Kidney (tissue), 14 donors: ENCODE measurements around the gene CAMTA1. TPM values are rescaled to one million over a fixed set of nuclear protein-coding genes. Genes with fewer than 3 reads are reported as not detected.

ENCODE experiments used
- DNase-seq, 5 donors: peaks; one replicate each; pipeline ENCODE4 v3.0.0-alpha.2; 2013 to 2020
- FAIRE-seq: peaks from 2 replicates; lab custom pipeline; 2012; peaks lifted over from hg19 to GRCh38; lab: Jason Lieb, UNC
- H3K27ac ChIP-seq, 2 donors: one replicate each; pipeline ENCODE4 v1.7.0; 2013; ENCODE audit warnings: low read depth in 2 of 2, low read length in 2 of 2, inconsistent platforms in 1 of 2
- H3K27me3 ChIP-seq: one replicate; pipeline ENCODE4 v1.7.1; 2013; ENCODE audit warnings: low read length, inconsistent platforms; ENCODE audit not compliant: control insufficient read depth, insufficient read depth
- H3K36me3 ChIP-seq, 3 donors: one replicate each; pipeline versions ENCODE4 v1.7.0 to v1.7.1; 2013; ENCODE audit warnings: low read length in 3 of 3, control low read depth in 1 of 3, inconsistent platforms in 1 of 3; ENCODE audit not compliant: insufficient read depth in 3 of 3, control insufficient read depth in 2 of 3
- H3K4me1 ChIP-seq, 3 donors: one replicate each; pipeline versions ENCODE4 v1.7.0 to v1.7.1; 2013; ENCODE audit warnings: low read length in 3 of 3, inconsistent platforms in 1 of 3, low read depth in 1 of 3; ENCODE audit not compliant: control insufficient read depth in 2 of 3, insufficient read depth in 2 of 3
- H3K4me3 ChIP-seq, 3 donors: one replicate each; pipeline versions ENCODE4 v1.7.0 to v1.8.1; 2013; ENCODE audit warnings: low read length in 3 of 3, control low read depth in 1 of 3, inconsistent platforms in 1 of 3
- H3K9ac ChIP-seq, 3 donors: one replicate each; pipeline versions ENCODE4 v1.7.0 to v1.7.1; 2013; ENCODE audit warnings: low read length in 3 of 3, control low read depth in 1 of 3, inconsistent platforms in 1 of 3
- H3K9me3 ChIP-seq, 3 donors: one replicate each; pipeline versions ENCODE4 v1.7.0 to v1.7.1; 2013; ENCODE audit warnings: low read length in 3 of 3, control low read depth in 1 of 3, inconsistent platforms in 1 of 3; ENCODE audit not compliant: control insufficient read depth in 2 of 3, insufficient read depth in 1 of 3
- intact Hi-C: fragments of 100-400 bp; cut with DNase I; formaldehyde crosslinking; loops from one replicate; pipeline ENCODE4 v1.11.1; 2022
- polyA plus RNA-seq: library from polyadenylated mRNA; stranded (reverse); fragments of 350-450 nt; fragmentation: Illumina TruSeq; extraction: RNeasy Lipid Tissue Mini Kit (QIAGEN cat#74804); gene quantifications from one replicate; pipeline ENCODE4 v1.2.3, GENCODE V29; 2014; ENCODE audit warnings: low read depth, low replicate concordance; ENCODE audit not compliant: insufficient read depth
- total RNA-seq: library from RNA; stranded (reverse); fragmentation: NEBNext Ultra II Directional; extraction: Animal tissue kit (Norgen Biotek cat#: 25700); gene quantifications from one replicate; pipeline ENCODE4 v1.2.1, GENCODE V29; 2021
- TF ChIP-seq, protein P1 (sequence below): IDR thresholded peaks from 3 replicates; pipeline ENCODE4 v1.5.1; 2012; ENCODE audit warnings: mild to moderate bottlenecking, moderate library complexity, borderline replicate concordance; ENCODE audit not compliant: insufficient read depth; ENCODE audit errors: extremely low read depth
- donor health status: control.
- donor health status: control.
- donor health status: control.
- donor health status: control.
- donor health status: control.
- donor health status: DM: yes; HTN: yes; CAD: no.
- donor health status: Normal renal cell carcinoma (clear cell type).

Gene CAMTA1
- total and polyA plus RNA-seq, 2 donors from 2014 or later: 79.0 to 170 TPM

DNA sequence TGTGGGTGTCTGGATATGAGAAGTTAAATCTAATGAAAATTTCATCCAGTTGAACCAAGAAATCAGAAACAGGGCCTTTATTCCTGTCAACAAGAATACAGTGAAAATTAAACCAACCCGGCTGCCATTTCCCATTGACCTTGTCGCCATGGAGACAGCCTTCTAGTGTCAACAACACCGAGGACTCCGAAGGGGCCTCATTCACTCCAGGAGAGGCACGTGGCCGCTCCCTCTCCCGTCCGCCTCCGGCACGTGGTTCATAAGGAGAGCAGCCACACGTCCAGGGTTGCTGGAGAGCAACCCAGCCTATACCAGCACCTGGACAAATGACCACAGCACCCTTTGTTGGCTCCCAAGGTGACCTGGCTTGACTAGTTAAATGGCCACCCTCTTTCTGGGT is 865.5 kb downstream of the CAMTA1 start:
- Histone ChIP-seq H3K27ac (no peak overlapping the region), H3K9ac (no peak overlapping the region), H3K36me3 (no peaks in the 10 kb centered on the region), H3K9me3 (no peaks in the 10 kb centered on the region), H3K4me3 (no peak overlapping the region), H3K4me1 (peaks cover 0 to 7% (median 3%) of the 10 kb centered on the region in 3 donors), H3K27me3 (no peaks in the 10 kb centered on the region)
- FAIRE-seq (no peak), DNase-seq (peak in 4 of 5 donors; percentile 69 to 81 (median 80))
- TF ChIP-seq, protein P1, sequence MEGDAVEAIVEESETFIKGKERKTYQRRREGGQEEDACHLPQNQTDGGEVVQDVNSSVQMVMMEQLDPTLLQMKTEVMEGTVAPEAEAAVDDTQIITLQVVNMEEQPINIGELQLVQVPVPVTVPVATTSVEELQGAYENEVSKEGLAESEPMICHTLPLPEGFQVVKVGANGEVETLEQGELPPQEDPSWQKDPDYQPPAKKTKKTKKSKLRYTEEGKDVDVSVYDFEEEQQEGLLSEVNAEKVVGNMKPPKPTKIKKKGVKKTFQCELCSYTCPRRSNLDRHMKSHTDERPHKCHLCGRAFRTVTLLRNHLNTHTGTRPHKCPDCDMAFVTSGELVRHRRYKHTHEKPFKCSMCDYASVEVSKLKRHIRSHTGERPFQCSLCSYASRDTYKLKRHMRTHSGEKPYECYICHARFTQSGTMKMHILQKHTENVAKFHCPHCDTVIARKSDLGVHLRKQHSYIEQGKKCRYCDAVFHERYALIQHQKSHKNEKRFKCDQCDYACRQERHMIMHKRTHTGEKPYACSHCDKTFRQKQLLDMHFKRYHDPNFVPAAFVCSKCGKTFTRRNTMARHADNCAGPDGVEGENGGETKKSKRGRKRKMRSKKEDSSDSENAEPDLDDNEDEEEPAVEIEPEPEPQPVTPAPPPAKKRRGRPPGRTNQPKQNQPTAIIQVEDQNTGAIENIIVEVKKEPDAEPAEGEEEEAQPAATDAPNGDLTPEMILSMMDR: no peak
- intact Hi-C loops: no loop called here

DNA sequence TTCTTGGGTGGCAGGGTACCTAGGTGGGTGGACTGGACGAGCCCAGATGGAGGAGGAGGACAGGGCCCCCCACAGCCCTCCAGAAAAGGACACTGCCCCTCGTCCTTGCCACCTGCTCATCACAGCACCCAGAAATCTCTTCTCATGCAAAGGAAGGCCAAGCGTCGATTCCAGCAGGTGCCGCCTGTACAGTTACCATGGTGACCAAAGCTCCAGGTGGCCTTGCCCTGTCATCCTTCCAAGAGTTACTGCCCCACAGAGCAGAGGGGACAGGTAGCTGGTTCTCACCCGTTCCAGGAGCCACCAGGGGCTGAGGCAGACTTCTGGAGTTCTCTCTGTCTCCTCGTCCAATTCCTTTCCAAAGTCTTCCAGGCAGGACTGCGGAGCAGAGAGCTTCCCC is 865.9 kb downstream of the CAMTA1 start:
- no peaks in the 10 kb centered on the region for H3K27me3 ChIP-seq
- intact Hi-C loops: no loop called here
- peaks cover 0 to 4% (median 0%) of the 10 kb centered on the region in 3 donors for H3K4me1 ChIP-seq
- H3K4me3 ChIP-seq: no peak overlapping the region
- H3K9ac ChIP-seq: no peak overlapping the region
- DNase-seq (no peak), FAIRE-seq (no peak)
- TF ChIP-seq, protein P1: no peak
- no peaks in the 10 kb centered on the region for H3K9me3 ChIP-seq
- H3K36me3 ChIP-seq: no peaks in the 10 kb centered on the region
- H3K27ac ChIP-seq: no peak overlapping the region

DNA sequence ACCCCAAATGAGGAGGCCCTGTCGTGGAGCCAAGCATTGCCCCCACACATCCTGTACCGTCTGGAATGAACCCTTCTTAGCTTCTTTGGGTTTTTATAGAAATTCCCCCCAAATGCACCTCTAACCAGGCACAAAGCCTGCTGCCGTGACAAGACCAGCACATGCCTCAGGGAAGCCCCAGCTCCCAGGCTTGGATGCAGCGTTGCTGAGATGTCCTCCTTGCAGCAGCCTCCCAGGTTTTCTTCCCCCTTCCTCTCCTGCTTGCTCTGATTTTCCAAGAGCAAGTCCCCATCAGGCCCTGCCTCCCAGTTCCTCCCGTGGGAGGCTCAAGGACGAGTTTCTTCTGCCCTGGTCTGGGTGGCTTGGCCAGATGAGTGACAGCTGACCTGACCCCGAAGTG is 866.8 kb downstream of the CAMTA1 start:
- Histone ChIP-seq H3K27ac (no peak overlapping the region), H3K27me3 (no peaks in the 10 kb centered on the region), H3K4me1 (no peaks in the 10 kb centered on the region), H3K9me3 (no peaks in the 10 kb centered on the region), H3K4me3 (no peak overlapping the region), H3K9ac (no peak overlapping the region), H3K36me3 (no peaks in the 10 kb centered on the region)
- FAIRE-seq (no peak), DNase-seq (no peak)
- TF ChIP-seq, protein P1: no peak
- intact Hi-C loops: no loop called here

DNA sequence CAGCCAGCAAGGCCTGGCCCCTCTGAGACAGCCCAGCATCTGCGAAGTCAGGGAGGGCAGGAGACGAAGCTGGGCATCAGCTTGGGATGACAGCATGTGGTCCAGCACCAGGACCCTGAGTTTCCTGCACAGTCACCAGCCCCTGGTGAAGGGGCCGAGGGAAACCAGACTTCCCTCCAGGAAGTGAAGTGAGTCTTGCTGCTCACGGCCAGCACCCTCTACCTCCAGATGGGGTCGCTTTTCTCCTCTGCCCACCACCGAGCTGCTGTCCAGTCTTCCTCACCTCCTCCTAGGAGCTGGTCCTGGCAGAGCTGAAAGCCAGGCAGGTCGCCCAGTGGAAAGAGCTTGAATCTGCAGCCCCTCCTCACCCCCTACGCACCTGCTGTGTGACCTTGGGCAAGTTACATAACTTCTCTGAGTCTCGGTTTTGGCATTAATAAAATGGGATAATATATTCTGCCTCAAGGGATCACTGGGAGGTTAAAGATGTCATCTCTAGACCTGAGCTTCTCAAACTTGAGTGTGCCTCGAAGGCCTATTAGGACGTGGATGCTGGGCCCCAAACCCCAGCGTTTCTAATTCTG is 867.4 kb downstream of the CAMTA1 start:
- H3K27ac ChIP-seq: no peak overlapping the region
- TF ChIP-seq, protein P1: no peak
- no peaks in the 10 kb centered on the region for H3K9me3 ChIP-seq
- H3K27me3 ChIP-seq: no peaks in the 10 kb centered on the region
- FAIRE-seq (no peak), DNase-seq (no peak)
- no peak overlapping the region for H3K9ac ChIP-seq
- intact Hi-C loops: no loop called here
- no peak overlapping the region for H3K4me3 ChIP-seq
- H3K36me3 ChIP-seq: no peaks in the 10 kb centered on the region
- H3K4me1 ChIP-seq: no peaks in the 10 kb centered on the region
